Ishikawa (cell line): Measurements from ENCODE around the gene MFSD12.

Experiments used
- CEBPB ChIP-seq: IDR thresholded peaks from 2 replicates; pipeline ENCODE4 v1.6.1; 2012
- CREB1 ChIP-seq: IDR thresholded peaks from 2 replicates; pipeline ENCODE4 v1.6.1; 2012; ENCODE audit warnings: low read depth
- EP300 ChIP-seq: IDR thresholded peaks from 2 replicates; pipeline ENCODE4 v1.6.1; 2012; ENCODE audit warnings: borderline replicate concordance
- FOXM1 ChIP-seq: IDR thresholded peaks from 2 replicates; pipeline ENCODE4 v1.6.1; 2012; ENCODE audit warnings: low read depth, borderline replicate concordance
- TAF1 ChIP-seq: IDR thresholded peaks from 2 replicates; pipeline ENCODE4 v1.6.1; 2012; ENCODE audit warnings: low read depth, mild to moderate bottlenecking
- TCF12 ChIP-seq: IDR thresholded peaks from 2 replicates; pipeline ENCODE4 v1.6.1; 2012; ENCODE audit warnings: low read depth
- TEAD4 ChIP-seq: IDR thresholded peaks from 2 replicates; pipeline ENCODE4 v1.6.1; 2012
- YY1 ChIP-seq: IDR thresholded peaks from 2 replicates; pipeline ENCODE4 v1.6.1; 2012; ENCODE audit warnings: low read depth
- TF ChIP-seq, protein P1 (sequence below): IDR thresholded peaks from 2 replicates; pipeline ENCODE4 v1.6.1; 2012
- TF ChIP-seq, protein P2 (sequence below): IDR thresholded peaks from 2 replicates; pipeline ENCODE4 v1.6.1; 2012; ENCODE audit warnings: low read depth, mild to moderate bottlenecking
- TF ChIP-seq, protein P3 (sequence below): IDR thresholded peaks from 2 replicates; pipeline ENCODE4 v1.6.1; 2012

DNA sequence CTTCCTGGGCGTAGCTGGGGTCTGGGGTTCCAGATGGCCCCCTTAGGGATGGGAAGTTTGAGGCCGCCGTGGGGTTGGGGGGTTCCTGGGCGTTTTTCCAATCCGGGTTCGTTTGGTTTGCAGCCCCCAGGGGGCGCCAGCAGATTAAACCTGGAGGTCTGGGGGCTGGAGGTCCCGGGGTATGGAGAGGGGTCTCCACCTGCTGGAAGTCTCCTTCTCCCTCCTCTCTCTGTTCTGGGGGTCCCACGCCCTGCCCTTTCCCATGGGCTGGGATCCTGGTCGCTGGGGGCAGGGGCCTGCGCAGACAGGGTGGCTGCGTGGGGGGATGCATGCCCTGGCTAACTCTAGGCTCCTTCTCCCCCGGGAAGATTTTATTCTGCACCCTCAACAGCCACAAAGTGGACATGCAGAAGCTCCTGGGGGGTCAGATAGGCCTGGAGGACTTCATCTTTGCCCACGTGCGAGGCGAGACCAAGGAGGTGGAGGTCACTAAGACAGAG lies 28.8 kb upstream of the MFSD12 start:
- TF ChIP-seq, protein P1, sequence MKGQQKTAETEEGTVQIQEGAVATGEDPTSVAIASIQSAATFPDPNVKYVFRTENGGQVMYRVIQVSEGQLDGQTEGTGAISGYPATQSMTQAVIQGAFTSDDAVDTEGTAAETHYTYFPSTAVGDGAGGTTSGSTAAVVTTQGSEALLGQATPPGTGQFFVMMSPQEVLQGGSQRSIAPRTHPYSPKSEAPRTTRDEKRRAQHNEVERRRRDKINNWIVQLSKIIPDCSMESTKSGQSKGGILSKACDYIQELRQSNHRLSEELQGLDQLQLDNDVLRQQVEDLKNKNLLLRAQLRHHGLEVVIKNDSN = no peak
- TF ChIP-seq TAF1 = no peak
- no peak for TF ChIP-seq EP300
- TF ChIP-seq YY1 = no peak
- no peak for TF ChIP-seq CREB1
- TF ChIP-seq, protein P2, sequence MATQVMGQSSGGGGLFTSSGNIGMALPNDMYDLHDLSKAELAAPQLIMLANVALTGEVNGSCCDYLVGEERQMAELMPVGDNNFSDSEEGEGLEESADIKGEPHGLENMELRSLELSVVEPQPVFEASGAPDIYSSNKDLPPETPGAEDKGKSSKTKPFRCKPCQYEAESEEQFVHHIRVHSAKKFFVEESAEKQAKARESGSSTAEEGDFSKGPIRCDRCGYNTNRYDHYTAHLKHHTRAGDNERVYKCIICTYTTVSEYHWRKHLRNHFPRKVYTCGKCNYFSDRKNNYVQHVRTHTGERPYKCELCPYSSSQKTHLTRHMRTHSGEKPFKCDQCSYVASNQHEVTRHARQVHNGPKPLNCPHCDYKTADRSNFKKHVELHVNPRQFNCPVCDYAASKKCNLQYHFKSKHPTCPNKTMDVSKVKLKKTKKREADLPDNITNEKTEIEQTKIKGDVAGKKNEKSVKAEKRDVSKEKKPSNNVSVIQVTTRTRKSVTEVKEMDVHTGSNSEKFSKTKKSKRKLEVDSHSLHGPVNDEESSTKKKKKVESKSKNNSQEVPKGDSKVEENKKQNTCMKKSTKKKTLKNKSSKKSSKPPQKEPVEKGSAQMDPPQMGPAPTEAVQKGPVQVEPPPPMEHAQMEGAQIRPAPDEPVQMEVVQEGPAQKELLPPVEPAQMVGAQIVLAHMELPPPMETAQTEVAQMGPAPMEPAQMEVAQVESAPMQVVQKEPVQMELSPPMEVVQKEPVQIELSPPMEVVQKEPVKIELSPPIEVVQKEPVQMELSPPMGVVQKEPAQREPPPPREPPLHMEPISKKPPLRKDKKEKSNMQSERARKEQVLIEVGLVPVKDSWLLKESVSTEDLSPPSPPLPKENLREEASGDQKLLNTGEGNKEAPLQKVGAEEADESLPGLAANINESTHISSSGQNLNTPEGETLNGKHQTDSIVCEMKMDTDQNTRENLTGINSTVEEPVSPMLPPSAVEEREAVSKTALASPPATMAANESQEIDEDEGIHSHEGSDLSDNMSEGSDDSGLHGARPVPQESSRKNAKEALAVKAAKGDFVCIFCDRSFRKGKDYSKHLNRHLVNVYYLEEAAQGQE = no peak
- no peak for TF ChIP-seq TEAD4
- TF ChIP-seq TCF12 = no peak
- TF ChIP-seq FOXM1 = no peak
- TF ChIP-seq CEBPB = no peak
- TF ChIP-seq, protein P3, sequence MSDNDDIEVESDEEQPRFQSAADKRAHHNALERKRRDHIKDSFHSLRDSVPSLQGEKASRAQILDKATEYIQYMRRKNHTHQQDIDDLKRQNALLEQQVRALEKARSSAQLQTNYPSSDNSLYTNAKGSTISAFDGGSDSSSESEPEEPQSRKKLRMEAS = no peak
